NCI-H774 (cell line): ENCODE measurements around the gene ARL10.

ENCODE experiments used
- DNase-seq: peaks from one replicate; lab custom pipeline; 2025; lab: John Stamatoyannopoulos, UW

ARL10 gene

GRCh38 chr5:176361437-176362232 is 3.7 kb upstream of the ARL10 start, which contains the start of gene KIAA1191:
Gene KIAA1191, minus strand, starts transcription at chr5:176361764. Its CDS starts 2,256 bp downstream, at chr5:176359508.
- DNase-seq: peak; percentile 81

- no peak for DNase-seq
Observed at GRCh38 chr5:176362233-176362490, 3.1 kb upstream of the ARL10 start.

GRCh38 chr5:176364765-176365350 is 429 bp upstream of the ARL10 start:
- DNase-seq: no peak

GRCh38 chr5:176366232-176366894 is 1.1 kb downstream of the ARL10 start:
- no peak for DNase-seq

- DNase-seq: no peak
Observed at GRCh38 chr5:176368726-176369125, 3.4 kb downstream of the ARL10 start.

GRCh38 chr5:176369934-176370711 is 4.8 kb downstream of the ARL10 start:
- DNase-seq: no peak

GRCh38 chr5:176371621-176372539 is 6.6 kb downstream of the ARL10 start:
- no peak for DNase-seq

- DNase-seq: no peak
Observed at GRCh38 chr5:176373100-176373818, 8.0 kb downstream of the ARL10 start.

GRCh38 chr5:176379881-176380280 is 14.6 kb downstream of the ARL10 start:
- DNase-seq: no peak

GRCh38 chr5:176381423-176381822 is 16.1 kb downstream of the ARL10 start:
- no peak for DNase-seq

- DNase-seq: no peak
Observed at GRCh38 chr5:176381979-176382378, 16.7 kb downstream of the ARL10 start.

GRCh38 chr5:176382721-176383120 is 17.4 kb downstream of the ARL10 start:
- no peak for DNase-seq

GRCh38 chr5:176383248-176383905 is 18.1 kb downstream of the ARL10 start:
- DNase-seq: no peak

- no peak for DNase-seq
Observed at GRCh38 chr5:176383961-176384360, 18.7 kb downstream of the ARL10 start.

GRCh38 chr5:176384366-176384930 is 19.2 kb downstream of the ARL10 start:
- DNase-seq: no peak

- DNase-seq: no peak
Observed at GRCh38 chr5:176384991-176385390, 19.7 kb downstream of the ARL10 start.

GRCh38 chr5:176386491-176386890 is 21.2 kb downstream of the ARL10 start:
- no peak for DNase-seq

- no peak for DNase-seq
Observed at GRCh38 chr5:176387384-176387925, 22.2 kb downstream of the ARL10 start.

GRCh38 chr5:176388003-176388443 is 22.7 kb downstream of the ARL10 start:
- no peak for DNase-seq
